Activated CD4-positive, alpha-beta T cell treated with anti-CD3 and anti-CD28 coated beads for 1 hour (primary cell): ENCODE measurements around the gene OTUB2.

Experiments used
- DNase-seq: peaks from one replicate; pipeline ENCODE4 v3.0.0-alpha.2; 2020

The OTUB2 gene

DNA sequence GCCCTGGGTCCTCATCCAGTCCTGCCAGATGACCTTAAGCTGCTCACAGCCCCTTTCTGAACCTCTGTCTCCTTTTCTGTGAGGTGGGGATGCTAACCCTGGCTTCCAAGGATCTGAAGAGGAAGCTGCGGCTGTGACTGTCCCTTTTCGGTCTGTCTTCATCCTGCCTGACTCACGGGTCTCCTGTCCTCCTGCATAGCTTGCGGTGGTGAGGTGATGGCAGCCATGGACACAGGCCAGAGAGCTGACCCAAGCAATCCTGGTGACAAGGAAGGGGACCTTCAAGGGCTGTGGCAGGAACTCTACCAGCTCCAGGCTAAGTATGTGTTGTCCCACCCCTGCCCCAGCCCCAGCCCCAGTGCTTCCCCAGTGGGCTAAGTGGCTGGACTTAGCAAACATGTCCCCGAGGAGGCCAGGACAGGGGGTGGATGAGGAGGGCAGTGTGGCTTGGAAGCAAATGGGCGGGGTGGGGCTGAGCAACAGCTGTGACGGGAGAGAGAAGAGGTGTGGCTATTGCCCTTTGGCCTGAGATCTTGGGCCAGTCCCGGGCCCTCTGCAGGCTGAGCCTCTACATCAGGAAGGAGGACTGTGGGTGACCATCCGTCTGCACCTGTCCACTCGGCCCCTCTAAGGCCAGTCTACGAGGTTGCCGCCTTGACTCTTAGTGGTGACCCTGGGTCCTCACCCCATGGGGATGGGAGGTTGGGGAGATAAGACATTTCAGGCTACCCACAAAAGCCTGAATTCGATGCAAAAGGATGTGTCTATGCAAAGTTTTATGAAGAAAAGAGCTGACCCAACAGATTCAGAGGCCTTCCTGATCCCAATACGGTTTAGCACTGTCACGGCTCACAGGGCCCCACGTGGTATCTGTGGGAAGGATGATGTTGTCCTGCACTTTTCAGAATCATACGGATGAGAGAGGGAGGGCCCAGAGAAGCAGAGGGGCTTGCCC, 27.9 kb upstream of the OTUB2 start:
- no peak for DNase-seq

GRCh38 chr14:93998871-93999403, 27.2 kb upstream of the OTUB2 start:
- DNase-seq, result no peak

DNA sequence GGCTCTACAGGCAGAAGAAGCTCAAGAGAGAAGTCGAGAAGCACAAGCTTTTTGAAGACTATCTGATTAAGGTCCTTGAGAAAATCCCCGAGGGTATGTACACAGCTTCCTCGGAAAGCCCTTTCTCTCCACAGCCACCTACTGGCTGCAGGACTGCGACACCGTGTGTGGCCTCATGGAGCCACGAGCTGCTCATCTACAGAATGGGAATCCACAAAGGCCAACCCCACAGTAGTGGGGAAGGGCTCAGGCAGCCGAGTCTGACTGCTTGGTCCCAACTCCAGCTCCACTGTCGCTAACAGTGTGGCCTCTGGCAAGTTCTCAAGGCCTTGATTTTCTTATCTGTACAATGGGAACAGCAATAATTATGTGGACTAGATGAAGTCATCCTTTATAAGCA, 26.6 kb upstream of the OTUB2 start:
- DNase-seq, result no peak

GRCh38 chr14:94000267-94000666, 25.9 kb upstream of the OTUB2 start:
- no peak for DNase-seq

GRCh38 chr14:94001016-94001415, 25.1 kb upstream of the OTUB2 start:
- no peak for DNase-seq

DNA sequence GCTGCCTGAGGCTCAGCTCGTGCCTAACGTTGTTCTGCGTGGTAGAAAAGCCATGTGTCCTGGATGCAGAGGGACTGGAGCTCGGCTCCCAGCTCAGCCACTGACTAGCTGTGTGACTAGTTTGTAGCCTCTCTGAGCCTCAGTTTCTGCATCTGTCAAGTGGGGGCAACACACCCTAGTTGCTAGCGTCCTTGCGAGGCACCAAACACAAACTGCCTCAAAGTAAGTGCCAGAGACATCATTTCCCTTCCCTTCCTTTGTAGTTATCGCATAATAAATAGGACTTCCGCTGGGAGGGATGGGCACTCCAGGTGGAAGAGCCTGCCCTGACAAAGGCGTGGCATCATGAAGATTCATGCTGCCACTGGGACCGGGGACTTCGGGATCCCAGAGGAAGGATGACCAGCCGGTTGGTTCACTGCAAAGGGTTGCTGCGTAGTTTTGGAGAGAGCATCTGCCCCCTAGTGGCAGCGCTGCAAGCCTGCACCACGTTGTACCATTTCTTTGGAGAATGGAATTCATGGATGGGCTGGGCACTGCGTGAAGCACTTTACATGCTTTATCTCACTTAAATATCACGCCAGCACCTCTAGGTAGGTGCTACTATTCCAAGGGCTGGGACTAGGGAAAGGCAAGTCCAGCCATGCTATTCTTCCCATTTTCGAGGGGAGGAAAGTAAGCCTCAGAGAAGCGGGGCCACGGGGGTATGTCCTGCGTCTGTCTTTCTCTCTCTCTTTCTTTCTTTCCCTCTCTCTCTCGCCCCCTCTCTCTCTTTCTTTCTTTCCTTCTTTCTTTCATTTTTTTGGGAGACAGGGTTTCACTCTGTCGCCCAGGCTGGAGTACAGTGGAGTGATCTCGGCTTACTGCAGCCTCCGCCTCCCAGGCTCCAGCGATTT, 24.4 kb upstream of the OTUB2 start:
- DNase-seq, result peak; percentile 41

- DNase-seq, result no peak
These were observed 22.7 kb upstream of the OTUB2 start for GRCh38 chr14:94003397-94003796.

GRCh38 chr14:94004015-94004414, 22.1 kb upstream of the OTUB2 start:
- no peak for DNase-seq

GRCh38 chr14:94005324-94006073, 20.6 kb upstream of the OTUB2 start:
- no peak for DNase-seq

DNA sequence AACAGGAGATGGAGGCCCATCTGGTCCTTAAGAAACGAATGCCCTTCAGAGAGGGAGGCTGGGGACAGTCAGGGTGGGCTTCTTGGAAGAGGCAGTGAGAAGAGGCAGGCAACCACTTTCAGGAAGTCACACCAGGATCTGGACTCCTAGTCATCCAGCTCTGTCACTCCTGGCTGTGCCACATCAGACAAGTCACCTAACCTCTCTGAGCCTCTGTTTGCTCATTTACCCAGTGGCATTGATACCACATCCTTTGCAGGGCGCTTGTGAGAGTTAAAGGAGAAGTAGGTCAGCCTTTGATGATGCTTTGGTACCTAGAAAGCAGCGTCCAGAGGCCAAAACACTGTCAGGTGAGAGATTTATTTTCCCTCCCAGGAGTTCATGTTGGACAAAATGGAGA, 17.9 kb upstream of the OTUB2 start:
- no peak for DNase-seq

- no peak for DNase-seq
These were observed 16.4 kb upstream of the OTUB2 start for GRCh38 chr14:94009767-94010166.

- DNase-seq, result no peak
These were observed 15.5 kb upstream of the OTUB2 start for GRCh38 chr14:94010625-94011024.

DNA sequence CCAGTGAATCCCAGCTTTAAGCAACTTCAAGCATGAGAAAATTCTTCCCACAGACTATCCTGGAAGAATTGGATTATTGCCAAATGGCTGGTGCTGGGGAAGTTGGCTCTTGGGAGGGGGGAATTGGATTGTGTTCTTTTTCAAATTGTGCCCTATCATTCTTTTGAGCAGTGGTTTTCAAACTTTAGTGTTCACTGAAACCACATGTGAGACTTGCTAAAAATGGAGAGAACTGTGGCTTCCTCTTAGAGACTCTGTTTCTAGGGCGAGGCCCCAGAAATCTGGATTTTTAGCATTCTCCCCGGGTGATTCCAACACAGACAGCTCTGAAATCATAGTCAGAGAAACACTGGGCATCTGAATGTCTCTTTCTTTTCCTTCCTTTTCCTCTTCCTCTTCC, 14.3 kb upstream of the OTUB2 start:
- DNase-seq, result no peak

GRCh38 chr14:94014382-94014781, 11.8 kb upstream of the OTUB2 start:
- no peak for DNase-seq

DNA sequence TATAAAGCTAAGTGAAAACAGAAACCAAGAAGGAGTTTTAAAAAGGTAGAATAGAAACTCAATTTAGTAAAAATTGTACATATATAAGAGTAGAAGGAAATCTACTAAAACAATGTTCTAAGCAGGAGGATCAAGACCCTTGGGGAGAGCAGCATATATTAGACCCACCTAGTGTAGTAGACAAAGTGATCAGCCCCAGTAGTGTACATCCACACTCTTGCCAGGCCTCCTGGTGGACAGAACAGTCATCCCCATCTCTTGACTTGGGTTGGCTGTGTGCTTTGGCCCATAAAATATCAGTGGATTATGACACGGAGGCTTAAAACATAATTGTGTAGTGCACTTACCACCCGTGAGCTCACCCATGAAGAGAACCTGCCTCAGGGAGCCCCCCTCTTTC, 10.9 kb upstream of the OTUB2 start:
- DNase-seq, result no peak

GRCh38 chr14:94016446-94016976, 9.6 kb upstream of the OTUB2 start:
- DNase-seq, result no peak

GRCh38 chr14:94018308-94018707, 7.8 kb upstream of the OTUB2 start:
- DNase-seq, result no peak

GRCh38 chr14:94019329-94019728, 6.8 kb upstream of the OTUB2 start:
- no peak for DNase-seq

- DNase-seq, result no peak
These were observed 5.9 kb upstream of the OTUB2 start for GRCh38 chr14:94020267-94020666.

DNA sequence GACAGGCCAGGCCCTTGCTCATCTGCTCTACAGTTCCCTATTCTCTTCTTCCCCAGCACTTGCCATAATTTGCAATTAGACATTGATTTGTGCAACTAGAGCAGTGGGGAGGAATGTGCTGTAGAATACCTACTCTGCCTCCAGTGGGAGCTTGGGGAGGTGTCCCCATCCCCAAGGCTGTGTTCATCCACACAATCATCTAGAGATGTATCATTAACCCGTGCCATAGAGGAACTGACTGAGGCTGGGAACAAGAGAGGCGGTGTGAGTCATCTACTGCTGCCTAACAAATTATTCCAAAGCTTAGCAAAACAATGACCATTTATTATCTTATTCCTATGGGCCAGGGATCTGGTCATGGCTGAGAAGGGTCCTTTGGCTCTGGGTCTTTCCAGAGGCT, 5.1 kb upstream of the OTUB2 start:
- DNase-seq, result no peak

DNA sequence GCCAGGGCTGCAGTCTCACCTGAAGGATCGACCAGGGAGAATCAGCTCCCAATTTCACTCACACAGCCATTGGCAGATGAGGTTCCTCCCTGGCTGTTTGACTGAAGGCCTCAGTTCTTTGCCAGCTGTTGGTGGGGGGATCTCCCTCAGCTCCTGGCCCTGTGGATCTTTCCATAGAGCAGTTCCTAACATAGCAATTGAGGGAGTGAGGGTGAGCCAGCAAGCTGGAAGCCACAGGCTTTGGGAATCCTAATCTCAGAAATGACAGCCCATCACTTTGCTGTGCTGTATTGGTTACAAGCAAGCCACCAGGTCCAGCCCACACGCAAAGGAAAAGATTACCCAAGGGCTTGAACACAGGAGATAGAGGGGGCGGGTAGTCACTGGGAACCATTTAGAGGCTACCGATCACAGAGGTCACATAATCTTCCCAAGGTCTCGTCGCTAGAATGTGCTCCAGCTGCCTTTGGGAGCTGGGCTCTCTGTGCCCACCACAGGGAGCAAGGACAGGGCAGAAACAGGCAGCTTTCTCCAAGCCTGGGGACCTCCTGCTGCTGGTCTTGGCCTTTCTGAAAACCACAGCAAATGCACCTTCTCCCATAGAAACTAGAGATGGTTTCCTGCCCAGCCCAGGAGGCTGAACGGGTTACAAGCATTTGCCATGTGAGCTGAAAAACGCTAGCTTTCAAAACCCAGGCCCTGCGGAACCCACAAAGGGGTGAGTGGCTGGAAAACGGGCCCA, 4.6 kb upstream of the OTUB2 start:
- no peak for DNase-seq
